Daoy (cell line): Measurements from ENCODE around the gene OR52N1. TPM values are rescaled to one million over a fixed set of nuclear protein-coding genes. Genes with fewer than 3 reads are reported as not detected.

Experiments
- total RNA-seq: library from RNA; depleted of rRNA; stranded (reverse); fragments of >200 nt; shearing (Covaris generic); gene quantifications from 2 replicates; pipeline ENCODE4 v1.2.3, GENCODE V29; 2014; rRNA removed

The OR52N1 gene
- total RNA-seq, 1 experiment from 2014 or later = not detected

Other genes starting within 250 kb of the OR52N1 start
- not detected in 2 replicates for gene OR52H1, start 242.7 kb downstream of the OR52N1 start, total RNA-seq
- not detected in 2 replicates for gene OR52B6, start 210.4 kb downstream of the OR52N1 start, total RNA-seq
- 2.6 and 3.6 TPM in 2 replicates for gene TRIM6, start 194.6 kb downstream of the OR52N1 start, total RNA-seq
- 0.63 and 2.7 TPM in 2 replicates for gene TRIM34, start 166.3 kb downstream of the OR52N1 start, total RNA-seq
- 11.5 and 15.2 TPM in 2 replicates for gene TRIM5, start 106.2 kb downstream of the OR52N1 start, total RNA-seq
- 1.2 and 1.5 TPM in 2 replicates for gene TRIM22, start 101.5 kb downstream of the OR52N1 start, total RNA-seq
- gene OR56B1, start 54.8 kb downstream of the OR52N1 start, total RNA-seq = not detected in 2 replicates
- not detected in 2 replicates for gene OR52N4, start 37.0 kb downstream of the OR52N1 start, total RNA-seq
- not detected in 2 replicates for gene OR52N5, start 7.9 kb downstream of the OR52N1 start, total RNA-seq
- not detected in 2 replicates for gene OR52N2, start 17.7 kb upstream of the OR52N1 start, total RNA-seq
- gene OR52E6, start 50.6 kb upstream of the OR52N1 start, total RNA-seq = not detected in 2 replicates
- 0.15 TPM in 1 of 2 replicates, not detected in the other for gene OR52E8, start 66.4 kb upstream of the OR52N1 start, total RNA-seq
- gene OR52E4, start 89.4 kb upstream of the OR52N1 start, total RNA-seq = not detected in 2 replicates
- gene OR52E5, start 101.9 kb upstream of the OR52N1 start, total RNA-seq = not detected in 2 replicates
- gene OR56A3, start 151.0 kb upstream of the OR52N1 start, total RNA-seq = 0.11 and 1.3 TPM in 2 replicates
- not detected in 2 replicates for gene OR56A5, start 177.2 kb upstream of the OR52N1 start, total RNA-seq
- not detected in 2 replicates for gene OR52L1, start 195.7 kb upstream of the OR52N1 start, total RNA-seq
- not detected in 2 replicates for gene OR56A4, start 215.7 kb upstream of the OR52N1 start, total RNA-seq
- gene OR56A1, start 239.5 kb upstream of the OR52N1 start, total RNA-seq = under 0.01 TPM in 1 of 2 replicates, not detected in the other